Ecto neural progenitor cell (in vitro differentiated cells): ENCODE data around the gene MAGOH.
"Not testable (repeated sequence)": the region's sequence is repeated elsewhere in the genome, so short reads cannot be mapped to it uniquely, and the experiment has no call there.

Experiments used
- DNase-seq: peaks from one replicate; pipeline ENCODE4 v3.0.0-alpha.2; 2018; ENCODE audit warnings: low spot score

Gene MAGOH

DNA sequence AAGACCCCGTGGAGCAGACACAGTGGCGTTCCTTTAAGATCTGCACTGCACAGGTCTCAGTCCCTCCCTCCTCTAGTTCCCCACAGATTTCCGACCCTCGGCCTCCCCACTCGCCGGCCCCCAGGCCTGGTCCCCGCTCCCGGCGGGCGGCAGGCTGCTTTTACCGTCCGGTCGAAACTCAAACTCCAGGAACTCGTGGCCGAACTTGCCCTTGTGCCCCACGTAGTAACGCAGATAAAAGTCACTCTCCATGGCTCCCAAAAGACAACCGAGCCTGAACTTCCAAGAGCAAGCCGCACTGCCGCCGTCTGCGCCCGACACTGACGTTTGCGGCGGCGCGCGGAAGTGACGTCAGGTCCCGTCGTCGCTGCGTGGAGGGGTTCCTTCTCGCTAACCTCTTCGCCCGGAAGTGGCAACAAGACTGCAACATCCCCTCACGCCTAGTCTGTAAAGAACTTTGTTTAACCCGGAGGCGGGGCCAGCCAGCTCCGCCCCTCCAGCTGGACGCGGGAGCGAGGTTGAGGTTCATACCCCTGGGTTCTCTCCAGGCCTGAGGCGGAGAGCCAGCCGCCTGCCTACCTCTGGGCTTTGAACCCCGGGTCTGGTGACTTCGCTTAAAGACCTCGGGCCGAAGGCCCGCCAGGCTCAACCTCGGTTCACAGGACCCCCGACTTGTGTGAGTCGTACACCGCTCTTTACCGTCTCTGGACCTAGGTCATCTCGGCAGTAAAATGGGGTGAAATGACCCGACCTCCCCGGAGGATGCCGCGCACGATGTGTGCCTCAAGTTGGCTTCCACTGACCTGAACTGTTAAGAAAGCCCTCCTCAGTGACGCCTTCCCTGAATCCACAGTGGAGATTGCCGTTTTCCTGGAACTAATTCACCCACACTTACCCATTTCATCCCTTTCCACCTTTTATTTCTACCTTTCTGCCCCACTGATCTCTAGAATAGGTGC, at the start of gene MAGOH:
MAGOH (minus strand) TSS at position 322 of the 959 bp plus-strand sequence; CDS start at position 252, 70 bp downstream.
- DNase-seq = peak; percentile 97

DNA sequence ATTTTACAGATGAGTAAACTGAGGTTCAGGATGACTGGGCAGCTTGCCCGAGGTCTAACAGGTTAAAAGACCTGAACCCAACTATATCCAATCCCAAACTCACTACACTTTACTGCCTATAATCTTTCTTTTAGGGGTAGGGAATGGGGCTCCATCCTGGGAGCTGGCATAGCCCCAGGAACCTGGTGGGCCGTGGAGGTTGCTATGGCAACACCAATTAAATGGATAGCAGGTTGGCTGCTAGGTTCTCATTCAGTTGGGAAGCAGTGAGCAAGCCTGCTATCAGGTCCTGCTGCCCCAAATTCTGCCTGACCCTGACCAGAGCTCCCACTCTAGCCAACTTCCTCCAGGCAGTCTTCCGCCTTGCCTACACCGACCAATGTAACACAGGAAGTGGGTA, 48.6 kb upstream of the MAGOH start:
- no peak for DNase-seq

DNA sequence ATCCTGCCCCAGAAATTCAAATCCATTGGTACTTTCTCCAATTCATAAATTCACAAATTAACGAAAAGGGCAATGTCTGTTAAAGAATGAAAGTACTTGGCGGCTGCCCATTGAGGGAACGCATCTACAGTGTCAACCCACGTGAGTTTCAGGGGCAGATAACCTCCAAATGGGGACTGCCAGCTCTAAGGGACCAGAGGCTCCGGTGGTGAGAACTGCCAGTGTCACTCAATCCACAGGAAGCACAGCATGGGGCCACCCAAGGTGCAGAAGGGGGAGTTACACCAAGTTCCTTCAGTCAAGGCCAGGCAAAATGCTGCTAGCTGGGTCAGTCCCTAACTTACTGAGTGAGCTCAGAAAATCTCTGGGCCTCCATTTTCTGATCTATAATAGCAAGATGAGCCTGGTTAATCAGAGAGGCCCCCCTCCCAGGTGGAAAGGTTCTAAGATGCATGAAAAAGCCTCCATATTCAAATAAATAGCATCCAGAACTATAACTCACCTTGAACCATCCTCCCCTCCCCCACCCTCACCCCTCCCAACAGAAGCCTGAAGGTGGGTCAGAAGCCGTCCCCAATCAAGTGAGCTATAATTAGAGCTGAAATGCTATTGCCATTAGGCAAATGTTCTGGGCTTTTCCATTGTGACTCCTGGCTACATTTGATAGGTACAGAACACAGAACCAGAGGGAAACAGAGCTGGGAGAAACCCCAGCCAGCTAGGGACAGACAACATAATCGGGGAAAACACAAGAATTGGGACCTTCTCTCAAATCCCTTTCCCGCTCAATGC, 47.8 kb upstream of the MAGOH start:
- no peak for DNase-seq

DNA sequence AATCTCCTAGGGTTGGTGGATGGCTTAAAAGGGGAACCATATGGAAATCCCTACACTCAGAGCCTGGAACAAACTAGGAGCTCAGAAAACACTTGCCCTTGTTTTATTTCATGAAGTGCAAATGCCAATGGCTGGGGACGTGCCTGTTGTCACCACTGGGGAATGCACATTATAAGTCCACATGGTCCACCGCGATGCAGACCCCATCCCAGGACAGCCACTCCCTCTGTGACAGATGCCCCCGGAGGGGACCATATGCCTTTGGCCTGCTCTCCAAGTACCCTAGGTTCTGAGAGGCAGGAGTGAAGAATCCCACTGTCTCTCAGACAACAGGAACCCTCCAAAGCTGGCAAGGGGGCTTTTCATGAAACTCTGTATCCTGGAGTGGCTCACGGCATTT, 47.2 kb upstream of the MAGOH start:
- DNase-seq = no peak

DNA sequence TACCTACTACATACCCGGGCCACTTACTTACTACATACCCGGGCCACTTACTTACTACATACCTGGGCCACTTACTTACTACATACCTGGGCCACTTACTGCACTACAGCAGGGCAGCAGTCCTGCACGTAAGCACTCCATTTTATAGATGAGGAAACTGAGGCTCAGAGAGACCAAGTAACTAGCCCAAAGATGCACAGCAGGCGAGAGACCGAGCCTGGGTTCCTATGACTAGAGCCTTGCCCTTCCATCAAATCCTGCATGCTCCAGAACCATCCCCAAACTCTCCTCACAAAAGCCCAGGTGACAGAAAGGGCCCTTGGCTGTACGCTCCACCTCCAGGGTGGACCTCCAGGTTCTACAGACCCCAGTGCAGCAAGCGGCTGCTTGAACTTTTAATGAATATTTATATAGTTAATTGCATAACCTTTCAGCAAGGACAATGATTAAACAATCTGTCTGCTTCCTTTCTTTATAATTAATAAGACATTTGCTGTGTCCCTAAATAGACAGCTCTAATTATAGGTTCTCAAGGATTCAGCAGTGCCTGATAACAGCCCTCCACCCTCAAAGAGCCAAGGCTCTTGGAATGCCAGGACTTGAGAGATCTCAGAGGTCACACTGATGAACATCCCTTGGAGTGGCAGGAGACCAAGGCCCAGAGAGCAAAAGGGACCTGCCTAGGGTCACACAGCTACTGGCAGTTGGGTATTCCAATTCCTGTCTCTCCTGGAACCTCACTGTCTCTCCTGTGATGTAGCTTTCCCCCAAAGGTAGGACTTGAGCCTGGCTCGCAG, 46.1 kb upstream of the MAGOH start:
- DNase-seq = no peak

DNA sequence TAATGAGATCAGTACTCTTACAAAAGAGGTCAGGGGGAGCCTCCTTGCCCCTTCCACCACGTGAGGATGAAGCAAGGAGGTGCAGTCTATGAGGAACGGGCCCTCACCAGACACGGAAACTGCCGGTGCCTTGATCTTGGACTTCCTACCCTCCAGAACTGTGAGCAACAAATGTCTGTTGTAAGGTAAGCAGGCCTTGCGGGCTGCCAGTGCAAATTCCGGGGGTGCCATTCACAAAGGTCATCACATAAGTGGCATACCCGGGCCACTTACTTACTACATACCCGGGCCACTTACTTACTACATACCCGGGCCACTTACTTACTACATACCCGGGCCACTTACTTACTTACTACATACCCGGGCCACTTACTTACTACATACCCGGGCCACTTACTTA, 44.8 kb upstream of the MAGOH start:
- DNase-seq = not testable (repeated sequence)

DNA sequence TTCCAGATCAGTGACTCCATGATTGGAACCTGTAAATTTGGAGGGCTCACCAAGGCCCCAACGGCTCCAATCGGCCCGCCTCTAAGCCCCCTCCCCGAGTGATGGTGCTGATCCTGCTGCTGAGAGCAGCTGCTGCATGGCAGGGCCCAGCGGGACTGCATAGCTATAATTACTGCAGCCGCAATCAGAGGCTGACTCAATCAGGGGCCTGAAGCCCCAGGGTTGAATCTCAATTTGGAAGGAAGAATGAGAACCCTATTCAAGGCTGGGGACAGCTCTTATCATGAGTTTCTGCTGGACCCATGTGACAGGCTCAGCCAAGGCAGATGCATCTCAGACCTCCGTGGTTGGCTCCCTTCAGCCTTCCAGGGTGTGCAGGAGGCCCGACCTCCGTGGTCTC, 42.8 kb upstream of the MAGOH start:
- DNase-seq = no peak

DNA sequence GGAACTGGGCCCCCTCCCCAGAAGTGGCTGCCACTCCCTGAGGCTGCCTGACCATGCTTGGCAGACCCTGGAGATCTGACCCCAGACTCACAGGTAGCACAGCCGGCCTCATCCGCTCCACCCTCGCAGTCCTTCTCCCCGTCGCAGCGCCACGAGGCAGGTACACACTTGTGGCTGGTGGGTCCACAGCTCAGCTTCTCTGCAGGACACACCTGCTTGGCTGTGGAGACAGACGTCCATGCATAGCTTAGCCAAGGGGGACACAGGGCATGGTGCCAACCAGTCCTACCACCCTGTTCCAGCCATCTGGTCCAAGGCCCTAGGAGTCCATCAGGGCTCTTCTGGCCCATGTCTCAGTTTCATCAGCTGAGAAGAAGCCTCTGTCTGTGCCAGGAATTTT, 42.2 kb upstream of the MAGOH start:
- no peak for DNase-seq

DNA sequence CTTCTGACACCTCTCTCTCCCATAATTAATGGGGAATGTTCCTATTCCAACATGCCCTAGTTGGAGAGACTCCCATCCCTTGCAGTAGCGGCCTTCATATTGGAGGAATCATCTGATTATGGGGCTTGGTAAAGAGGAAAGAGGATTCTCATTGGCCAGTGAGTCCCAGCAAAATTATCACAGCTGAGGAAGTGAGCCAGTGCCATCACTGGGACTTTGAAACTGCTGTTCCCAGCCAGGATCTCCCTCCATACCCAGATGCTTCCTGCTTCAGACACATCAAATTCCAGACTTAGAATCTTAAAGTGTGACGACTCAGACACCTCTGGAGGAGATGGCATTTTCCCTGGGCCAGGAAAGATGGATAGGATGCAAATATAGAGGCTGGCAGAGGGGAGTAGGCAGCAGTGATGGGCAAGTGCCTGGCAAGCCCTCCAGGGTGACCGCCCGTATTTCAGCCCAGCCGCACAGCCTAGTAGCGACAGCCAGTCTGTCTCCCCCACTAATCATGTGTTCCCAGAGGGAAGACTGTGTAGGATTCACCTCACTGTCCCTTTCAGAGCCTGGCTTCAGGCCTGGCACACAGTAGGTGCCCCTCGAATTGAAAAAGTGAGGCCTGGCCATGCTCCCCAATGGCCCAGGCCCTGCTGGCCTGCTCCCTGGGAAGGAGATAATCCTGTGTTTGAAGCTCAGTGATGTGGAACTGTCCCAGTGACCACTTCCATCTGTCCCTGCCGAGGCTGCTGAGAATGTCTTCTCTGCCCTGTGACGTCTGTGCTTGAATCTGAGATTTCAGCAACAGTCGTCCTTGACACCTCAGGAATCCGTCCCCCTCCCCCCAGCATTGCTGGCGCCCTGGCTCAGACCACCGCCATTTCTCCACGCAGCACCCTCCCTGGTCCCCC, 41.2 kb upstream of the MAGOH start:
- DNase-seq = no peak

DNA sequence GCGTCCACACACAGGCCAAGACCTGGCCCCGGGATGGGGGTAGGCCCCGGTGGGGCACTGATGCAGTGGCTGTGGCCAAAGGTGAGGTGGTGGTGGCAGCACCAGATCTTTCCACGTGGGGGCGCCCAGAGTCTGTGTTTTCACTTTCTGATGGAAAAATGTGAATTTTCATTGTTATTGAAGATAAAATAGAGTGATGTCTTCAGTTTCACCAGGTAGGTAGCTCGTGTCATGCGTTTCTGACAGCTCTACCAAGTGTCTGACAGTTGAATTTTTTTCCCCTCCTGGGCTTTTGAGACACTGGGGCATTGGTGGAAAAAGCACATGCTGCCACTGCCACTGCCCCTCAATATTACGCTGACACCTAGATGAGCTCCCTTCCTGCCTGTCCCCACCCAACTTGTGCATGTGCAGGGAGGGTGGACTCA, 40.0 kb upstream of the MAGOH start:
- DNase-seq = peak; percentile 76

DNA sequence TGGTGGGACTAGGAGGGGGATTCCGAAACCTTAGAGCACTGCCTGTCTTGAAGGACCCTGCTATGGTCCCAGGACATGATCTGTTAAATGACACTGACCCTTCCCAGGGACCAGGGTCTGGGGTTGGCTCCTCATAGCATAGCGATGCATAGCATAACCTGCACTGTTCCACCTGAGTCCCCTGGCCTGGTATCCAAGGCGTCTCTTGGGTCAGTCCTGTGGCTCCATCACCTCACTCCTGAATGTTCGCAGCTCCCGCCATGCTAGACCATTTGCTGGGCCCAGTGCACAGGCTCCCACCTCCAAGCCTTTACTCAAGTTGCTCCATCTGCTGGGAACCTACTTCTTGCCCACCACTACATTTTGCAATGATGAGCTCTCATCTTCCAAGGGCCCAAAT, 39.0 kb upstream of the MAGOH start:
- DNase-seq = no peak

DNA sequence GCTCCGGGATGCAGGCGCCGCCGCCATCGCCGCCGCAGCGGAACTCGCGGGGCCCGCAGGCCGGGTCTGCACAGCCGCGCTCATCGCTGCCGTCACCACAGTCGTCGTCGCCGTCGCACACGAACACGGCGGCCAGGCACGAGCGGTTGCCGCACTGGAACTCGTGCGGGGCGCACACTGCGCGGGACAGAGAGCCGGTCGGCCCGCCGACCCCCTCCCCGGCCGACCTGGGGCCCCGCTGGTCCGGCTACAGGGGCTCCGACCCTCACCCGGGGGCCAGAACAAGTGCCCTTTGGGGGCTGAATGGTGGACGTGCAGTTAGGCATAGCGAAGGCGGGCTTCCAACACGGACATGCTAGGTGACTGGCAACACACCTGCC, 38.6 kb upstream of the MAGOH start:
- no peak for DNase-seq

DNA sequence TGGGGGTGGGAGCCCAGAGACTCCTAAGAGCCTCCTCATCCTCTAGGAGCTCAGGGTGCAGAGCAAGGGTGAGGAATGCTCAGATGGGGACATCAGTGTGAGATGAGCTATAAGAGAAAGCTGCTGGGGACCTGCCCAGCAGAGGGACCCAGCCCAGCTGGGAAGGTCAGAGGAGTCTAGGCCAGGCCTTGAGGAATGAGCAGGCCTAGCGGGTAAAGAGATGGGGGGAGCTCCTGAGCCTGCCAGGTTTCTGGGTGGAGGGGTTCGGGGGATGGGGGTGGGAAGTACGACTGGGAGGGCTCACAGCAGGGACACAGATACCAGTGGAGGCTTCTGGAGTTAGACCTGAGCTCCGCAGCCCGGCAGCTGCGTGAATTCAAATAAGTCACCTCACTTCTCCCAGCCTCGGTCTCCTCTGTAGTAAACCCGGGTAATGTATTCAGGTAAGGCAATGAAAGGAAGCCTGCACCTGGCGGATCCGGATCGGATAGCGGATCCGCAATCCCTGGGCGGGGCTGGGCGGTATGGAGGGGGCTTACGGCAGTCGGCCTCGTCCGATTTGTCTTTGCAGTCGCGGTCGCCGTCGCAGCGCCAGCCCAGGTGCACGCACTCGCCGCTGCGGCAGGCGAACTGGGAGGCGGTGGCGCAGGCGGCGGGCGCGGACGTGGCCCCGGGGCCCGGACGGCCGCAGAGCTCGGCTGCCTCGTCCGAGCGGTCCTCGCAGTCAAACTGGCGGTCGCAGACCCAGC, 38.0 kb upstream of the MAGOH start:
- no peak for DNase-seq

DNA sequence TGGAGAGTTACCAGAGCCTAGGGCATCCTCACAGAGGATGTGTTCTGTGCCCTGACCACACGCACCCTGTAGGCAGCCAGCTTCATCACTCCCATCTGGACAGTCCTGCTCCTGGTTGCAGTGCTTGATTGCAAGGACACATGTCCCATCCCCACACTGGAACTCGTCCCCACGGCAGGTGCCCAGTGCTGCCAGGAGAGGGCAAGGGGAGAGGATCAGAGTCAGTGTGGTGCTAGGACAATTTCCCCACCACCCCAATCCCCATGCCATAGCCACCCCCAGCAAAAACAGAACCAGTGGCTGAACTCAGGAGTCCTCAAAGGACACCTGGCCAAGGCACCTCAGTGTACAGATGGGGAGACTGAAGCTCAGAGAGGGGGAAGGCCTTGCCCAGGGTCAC, 37.2 kb upstream of the MAGOH start:
- no peak for DNase-seq

DNA sequence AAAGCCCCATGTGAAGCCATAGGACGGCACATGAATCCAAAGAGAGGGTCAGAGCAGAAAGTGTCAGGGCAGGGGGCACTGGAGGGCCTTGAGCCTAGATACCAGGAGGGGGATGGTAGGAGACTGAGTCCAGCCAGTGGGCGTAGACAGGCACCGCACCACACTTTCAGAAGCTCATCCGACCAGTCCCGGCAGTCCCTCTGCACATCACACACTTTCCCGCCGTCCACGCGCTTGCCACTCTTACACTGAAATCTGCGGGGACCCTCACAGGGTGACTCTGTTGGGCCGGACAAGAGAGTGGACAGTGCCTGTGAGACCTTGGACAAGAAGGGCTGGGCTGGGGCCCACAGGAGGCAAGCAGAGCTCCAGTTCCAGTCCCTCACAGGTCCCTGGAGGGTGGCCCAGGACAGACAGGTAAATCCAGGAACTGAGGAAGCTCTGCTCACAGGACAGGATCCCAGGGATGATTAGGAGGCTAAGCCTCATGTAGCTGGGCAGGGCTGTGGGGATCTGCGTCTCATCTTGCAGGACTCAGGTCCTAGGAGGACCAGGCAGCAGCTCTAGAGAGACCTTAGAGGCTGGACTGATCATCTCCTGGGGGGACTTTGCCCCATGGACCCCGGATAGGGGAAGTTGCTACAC, 36.3 kb upstream of the MAGOH start:
- DNase-seq = no peak

DNA sequence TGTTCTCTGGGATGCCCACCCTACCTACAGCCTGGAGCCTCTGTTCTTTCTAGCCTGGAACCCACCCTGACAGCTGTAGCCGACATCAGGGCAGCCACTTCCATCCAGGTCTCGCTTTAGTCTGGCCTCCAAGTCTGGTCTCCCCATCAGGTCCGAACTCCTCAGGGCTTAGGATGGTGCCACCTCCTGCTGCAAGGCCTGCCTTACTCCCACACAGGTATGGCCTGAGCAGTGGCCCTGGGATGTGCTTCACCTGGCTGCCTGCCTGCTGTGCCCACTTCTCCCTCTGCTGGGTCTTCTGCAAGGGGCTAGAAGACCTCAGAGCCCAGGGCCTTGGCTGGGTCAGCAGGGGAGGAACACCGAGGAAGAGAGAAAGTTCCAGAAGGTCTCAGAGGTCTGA, 35.7 kb upstream of the MAGOH start:
- DNase-seq = no peak

DNA sequence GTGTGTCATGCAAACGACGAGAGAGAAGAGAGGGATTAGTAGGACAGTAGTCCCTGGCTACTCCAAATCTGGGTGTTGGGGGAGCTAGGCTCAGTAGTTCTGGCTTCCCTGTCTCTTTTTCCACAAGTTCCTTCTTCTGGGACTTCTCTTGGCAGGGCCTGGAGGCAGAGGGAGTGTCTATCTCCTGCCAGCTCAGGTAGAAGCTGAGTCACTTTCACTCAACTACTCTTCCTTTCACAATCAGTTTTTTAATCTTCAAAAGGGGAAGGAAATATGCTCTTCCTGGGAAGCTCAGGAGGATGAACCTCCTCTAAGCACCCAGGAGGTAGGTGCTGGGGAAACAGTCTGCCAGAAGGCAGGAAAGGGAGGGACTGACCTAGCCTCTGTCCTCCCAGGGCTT, 35.2 kb upstream of the MAGOH start:
- DNase-seq = no peak

DNA sequence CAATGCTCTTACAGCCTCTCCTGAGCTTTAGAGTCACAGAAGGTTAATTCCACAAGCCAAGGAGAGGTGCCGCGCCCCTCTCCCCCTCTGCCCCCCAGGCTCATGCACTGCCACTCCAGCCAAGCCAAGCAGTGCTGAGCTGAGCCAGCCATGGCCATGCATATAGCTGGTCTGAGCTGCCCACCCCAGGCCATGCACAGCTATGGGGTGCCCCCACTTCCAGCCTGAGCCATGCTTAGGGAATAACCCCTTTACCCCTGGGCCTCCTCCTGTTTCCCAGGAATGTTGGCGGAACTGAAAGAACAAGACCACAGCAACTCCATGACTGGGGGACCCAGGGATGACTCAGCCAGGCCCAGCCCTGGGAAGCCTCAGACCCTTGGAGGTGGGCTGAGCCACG, 34.0 kb upstream of the MAGOH start:
- no peak for DNase-seq

DNA sequence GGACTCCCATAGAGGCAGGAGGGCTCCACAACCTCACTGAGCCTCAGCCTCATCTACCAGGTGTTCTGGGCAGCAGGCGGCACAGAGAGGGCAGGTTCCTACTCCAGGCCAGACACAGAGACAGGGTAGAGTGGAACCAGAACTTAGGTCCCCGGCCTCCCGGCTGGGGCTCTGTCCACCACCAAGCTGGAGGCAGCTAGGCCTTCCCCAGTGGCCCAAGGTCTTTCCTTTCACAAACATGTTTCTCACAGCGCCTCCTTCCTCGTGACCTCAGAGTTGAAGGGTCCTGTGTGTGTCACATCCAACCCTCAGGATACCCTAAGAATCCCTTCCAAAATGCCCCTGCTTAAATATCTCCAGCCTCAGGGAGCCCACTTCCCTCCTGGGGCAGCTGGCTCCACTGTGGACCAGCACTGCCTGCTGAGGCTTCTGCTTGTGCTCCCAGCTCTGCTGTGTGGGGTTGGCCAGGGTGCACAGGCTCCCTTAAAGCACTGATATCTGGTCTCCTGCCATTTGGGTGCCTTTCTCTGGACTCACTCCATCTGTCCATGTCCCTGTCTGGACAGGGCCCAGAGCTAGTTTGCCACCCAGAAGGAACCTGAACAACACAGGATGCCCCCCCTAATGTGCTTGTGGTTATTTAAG, 33.2 kb upstream of the MAGOH start:
- DNase-seq = no peak

DNA sequence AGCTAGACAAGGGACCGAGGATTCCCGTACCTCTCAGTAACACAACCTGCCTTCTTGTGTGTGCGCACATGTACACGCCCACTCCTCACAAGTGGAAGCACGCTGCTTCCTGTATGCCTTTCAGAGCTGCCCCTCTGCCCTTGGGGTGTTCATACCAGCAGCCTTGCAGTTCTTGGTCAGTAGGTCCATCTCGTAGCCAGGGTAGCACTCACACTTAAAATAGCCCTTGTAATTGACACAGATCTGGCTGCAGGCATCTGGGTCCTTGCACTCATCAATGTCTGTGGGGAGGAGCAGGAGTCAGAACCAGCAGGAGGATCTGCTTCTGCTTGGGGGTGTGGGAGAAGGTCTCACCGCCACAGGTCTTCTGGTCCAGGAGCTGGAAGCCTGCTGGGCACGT, 32.6 kb upstream of the MAGOH start:
- no peak for DNase-seq
